GM12801 (cell line): Measurements from ENCODE around the gene TRIML1.

Source experiments
- CTCF ChIP-seq: IDR thresholded peaks from one replicate; pipeline ENCODE4 v1.5.1; 2011; ENCODE audit warnings: control low read depth; ENCODE audit not compliant: insufficient read length; ENCODE audit errors: extremely low read depth

Gene TRIML1

GRCh38 chr4:188110741-188111471, 28.3 kb upstream of the TRIML1 start:
- TF ChIP-seq CTCF = no peak

GRCh38 chr4:188111955-188112354, 27.3 kb upstream of the TRIML1 start:
- no peak for TF ChIP-seq CTCF

- no peak for TF ChIP-seq CTCF
Measured at GRCh38 chr4:188113156-188113555, 26.1 kb upstream of the TRIML1 start.

- TF ChIP-seq CTCF = no peak
Measured at GRCh38 chr4:188117631-188118324, 21.5 kb upstream of the TRIML1 start.

- no peak for TF ChIP-seq CTCF
Measured at GRCh38 chr4:188121530-188121929, 17.7 kb upstream of the TRIML1 start.

- TF ChIP-seq CTCF = no peak
Measured at GRCh38 chr4:188127214-188127874, 11.9 kb upstream of the TRIML1 start.

- no peak for TF ChIP-seq CTCF
Measured at GRCh38 chr4:188130355-188130754, 8.9 kb upstream of the TRIML1 start.
